ENCODE measurements around the gene DBT. TPM values are rescaled to one million over a fixed set of nuclear protein-coding genes. Genes with fewer than 3 reads are reported as not detected.

The DBT gene
- total and polyA plus RNA-seq, 2 of the 8 experiments (the other 6 are each of a cell fraction or from before 2014, with no cell fraction given), result 3.3 to 24.6 TPM

- TF ChIP-seq NANOG (IDR thresholded peaks at IDR 0.05; ENCODE audit: insufficient read depth, low read depth, low read length, poor library complexity, severe bottlenecking) (no peak), CTBP2 (IDR thresholded peaks at IDR 0.05; ENCODE audit: borderline replicate concordance, insufficient read depth, insufficient read length, low read length) (no peak), TAF7 (optimal IDR thresholded peaks at IDR 0.05; ENCODE audit: borderline replicate concordance, low read depth, low read length) (no peak), NRF1 (IDR thresholded peaks at IDR 0.05; ENCODE audit: low read depth, low read length) (no peak), EZH2 (IDR thresholded peaks at IDR 0.05; ENCODE audit: low read depth, low read length, severe bottlenecking) (no peak), TEAD4 (IDR thresholded peaks at IDR 0.05; ENCODE audit: low read depth, low read length) (no peak)
These were observed 9.0 kb downstream of the DBT start (continued) for GRCh38 chr1:100240631-100241030.

Measured in H1 (cell line).